HCT116 (cell line): ENCODE measurements around the gene RNF126. TPM values are rescaled to one million over a fixed set of nuclear protein-coding genes. Genes with fewer than 3 reads are reported as not detected.

Experiments
- ATAC-seq: fragments of 200-7000 bp; cut with Tn5 transposase; 2 replicates; pipeline ENCODE4 v1.9.1; 2020; ENCODE audit warnings: mild to moderate bottlenecking, moderate library complexity
- BruUV-seq: library from RNA; stranded (reverse); fragments of 400-500 nt; replicated peaks from 2 replicates; lab custom pipeline; 2021; lab: Mats Ljungman, UMichigan
- CTCF ChIA-PET: fragments of 300-600 bp; sonication (Branson Sonifier 250); formaldehyde crosslinking; loops from one replicate; lab custom pipeline; 2021; ENCODE audit warnings: antibody characterized with exemption; lab: Charles Lee
- POLR2A ChIA-PET: fragments of 300-600, 350-600 bp; sonication (Branson Sonifier 250); formaldehyde crosslinking; loops from one replicate; lab custom pipeline; 2021; ENCODE audit warnings: antibody characterized with exemption; lab: Charles Lee
- RAD21 ChIA-PET, 2 experiments: fragments of 300-600 bp; sonication (Branson Sonifier 250); formaldehyde crosslinking; loops; one replicate each; lab custom pipeline; 2023; ENCODE audit warnings: low total read pairs in 2 of 2; ENCODE audit not compliant: uncharacterized antibody in 2 of 2, unreplicated experiment in 2 of 2, low non-redundant PET in 1 of 2; lab: Charles Lee
- DNase-seq: peaks from one replicate; pipeline ENCODE4 v3.0.0-alpha.2; 2010; ENCODE audit warnings: low read depth, low spot score
- H2AFZ ChIP-seq: fragments of 200-600 bp; shearing (Covaris generic), sonication (generic); 2 replicates; pipeline ENCODE4 v1.6.1; 2017; ENCODE audit warnings: low read depth, mixed run types, mixed read lengths, antibody characterized with exemption, low read length; ENCODE audit not compliant: poor library complexity, severe bottlenecking
- H3K27ac ChIP-seq: 2 replicates; pipeline ENCODE4 v1.5.1; 2012; ENCODE audit warnings: low read depth, low read length
- H3K27me3 ChIP-seq: fragments of 200-600 bp; sonication (generic); 2 replicates; pipeline ENCODE4 v1.6.1; 2016; ENCODE audit warnings: mixed run types, low read length, mixed read lengths; ENCODE audit not compliant: insufficient read depth
- H3K36me3 ChIP-seq, 2 experiments: fragments of 200-500 bp in 1 of 2; fragments of 200-600 bp in 1 of 2; sonication (Bioruptor generic) in 1 of 2; sonication (generic) in 1 of 2; 2 replicates each; pipeline versions ENCODE4 v1.5.1 to v1.6.1; 2014 to 2016; ENCODE audit warnings: low read length in 2 of 2, inconsistent platforms in 1 of 2, mixed read lengths in 1 of 2, mixed run types in 1 of 2; ENCODE audit not compliant: insufficient read depth in 2 of 2, control insufficient read depth in 1 of 2
- H3K4me1 ChIP-seq, 2 experiments: fragments of 200-600 bp in 1 of 2; sonication (generic) in 1 of 2; 2 replicates each; pipeline versions ENCODE4 v1.5.1 to v1.6.1; 2012 to 2017; ENCODE audit warnings: low read length in 2 of 2, inconsistent platforms in 1 of 2, mild to moderate bottlenecking in 1 of 2, mixed read lengths in 1 of 2, mixed run types in 1 of 2, moderate library complexity in 1 of 2; ENCODE audit not compliant: insufficient read depth in 2 of 2, control insufficient read depth in 1 of 2
- H3K4me2 ChIP-seq: fragments of 200-600 bp; sonication (generic); 2 replicates; pipeline ENCODE4 v1.6.1; 2017; ENCODE audit warnings: mixed run types, low read length, mixed read lengths
- H3K4me3 ChIP-seq, 2 experiments: fragments of 200-600 bp in 1 of 2; sonication (generic) in 1 of 2; replicated peaks in 1 of 2; 2 replicates each; pipeline ENCODE4 v1.5.1; 2011 to 2016; ENCODE audit warnings: low read length in 2 of 2, control low read depth in 1 of 2, low read depth in 1 of 2, mild to moderate bottlenecking in 1 of 2, mixed read lengths in 1 of 2, mixed run types in 1 of 2
- H3K79me2 ChIP-seq: fragments of 200-600 bp; sonication (generic); 2 replicates; pipeline ENCODE4 v1.6.1; 2017; ENCODE audit warnings: mild to moderate bottlenecking, mixed run types, low read length, moderate library complexity, mixed read lengths; ENCODE audit not compliant: insufficient read depth
- H3K9ac ChIP-seq: fragments of 200-600 bp; sonication (generic); 2 replicates; pipeline ENCODE4 v1.6.1; 2016; ENCODE audit warnings: low read length, mixed read lengths
- H3K9me2 ChIP-seq: fragments of 200-600 bp; sonication (generic), shearing (Covaris generic); 2 replicates; pipeline ENCODE4 v1.6.1; 2017; ENCODE audit warnings: mixed run types, mild to moderate bottlenecking, moderate library complexity; ENCODE audit not compliant: insufficient read depth
- H3K9me3 ChIP-seq, 2 experiments: fragments of 200-500 bp in 1 of 2; fragments of 200-600 bp in 1 of 2; sonication (Bioruptor generic) in 1 of 2; sonication (generic) in 1 of 2; 2 replicates each; pipeline ENCODE4 v1.6.1; 2014 to 2017; ENCODE audit warnings: low read length in 2 of 2, mixed read lengths in 2 of 2, inconsistent platforms in 1 of 2, low read depth in 1 of 2, mild to moderate bottlenecking in 1 of 2, mixed run types in 1 of 2, moderate library complexity in 1 of 2; ENCODE audit not compliant: control insufficient read depth in 1 of 2, insufficient read depth in 1 of 2
- H4K20me1 ChIP-seq: fragments of 200-600 bp; sonication (generic), shearing (Covaris generic); 2 replicates; pipeline ENCODE4 v1.6.1; 2017; ENCODE audit warnings: mixed run types, mild to moderate bottlenecking, moderate library complexity; ENCODE audit not compliant: insufficient read depth
- EZH2 ChIP-seq: fragments of 200-600 bp; sonication (generic); IDR thresholded peaks from 2 replicates; pipeline ENCODE4 v1.6.1; 2017; ENCODE audit warnings: antibody characterized with exemption, mixed run types
- FOSL1 ChIP-seq: IDR thresholded peaks from 2 replicates; pipeline ENCODE4 v1.6.1; 2012; ENCODE audit warnings: low read depth
- REST ChIP-seq: IDR thresholded peaks from 2 replicates; pipeline ENCODE4 v1.6.1; 2012; ENCODE audit warnings: low read depth
- YY1 ChIP-seq: IDR thresholded peaks from 2 replicates; pipeline ENCODE4 v1.6.1; 2011; ENCODE audit warnings: low read length, low read depth, moderate library complexity, mild to moderate bottlenecking; ENCODE audit not compliant: insufficient replicate concordance; ENCODE audit errors: extremely low read depth
- ZFX ChIP-seq: fragments of 450-650 bp; IDR thresholded peaks from 2 replicates; pipeline ENCODE4 v1.6.1; 2017
- intact Hi-C: fragments of 100-400 bp; cut with micrococcal nuclease; formaldehyde crosslinking; loops from 2 replicates; pipeline ENCODE4 v1.10.0; 2022
- total RNA-seq: library from RNA; stranded (reverse); gene quantifications from one replicate; pipeline ENCODE4 v1.2.1, GENCODE V29; 2021; ENCODE audit not compliant: unreplicated experiment

The RNF126 gene
- total RNA-seq, 1 experiment from 2014 or later = 93.8 TPM

GRCh38 chr19:642767-643727 is 20.0 kb downstream of the RNF126 start:
- no peak overlapping the region for H3K4me2 ChIP-seq
- H2AFZ ChIP-seq = no peak overlapping the region
- ChIA-PET RAD21 (no interaction called here), POLR2A (no interaction called here)
- H3K27ac ChIP-seq = no peak overlapping the region
- H3K79me2 ChIP-seq = no peaks in the 10 kb centered on the region
- ATAC-seq = no peak
- no peak for DNase-seq
- H3K9me3 ChIP-seq = no peaks in the 10 kb centered on the region
- TF ChIP-seq EZH2 = no peak
- no peak for TF ChIP-seq REST
- TF ChIP-seq FOSL1 = no peak
- no peak for TF ChIP-seq ZFX
- no peak for TF ChIP-seq YY1
- TF ChIP-seq, all 23 proteins: peak for 0
- Histone ChIP-seq H3K27me3 (no peaks in the 10 kb centered on the region), H3K4me1 (peaks cover 2 to 18% of the 10 kb centered on the region in 2 experiments; a peak in 3 of 4 replicates), H3K9ac (no peak overlapping the region), H3K4me3 (no peak overlapping the region), H3K36me3 (peaks cover 2 to 10% of the 10 kb centered on the region in 2 experiments; a peak in 2 of 4 replicates), H4K20me1 (no peaks in the 10 kb centered on the region), H3K9me2 (no peaks in the 10 kb centered on the region)
- intact Hi-C loops = no loop called here
- no TSS peak for BruUV-seq
- CTCF ChIA-PET = no interaction called here
